Measurements from ENCODE around the gene PRX.

GRCh38 chr19:40460185-40460584 is 47.0 kb upstream of the PRX start:
- TF ChIP-seq, protein P1, sequence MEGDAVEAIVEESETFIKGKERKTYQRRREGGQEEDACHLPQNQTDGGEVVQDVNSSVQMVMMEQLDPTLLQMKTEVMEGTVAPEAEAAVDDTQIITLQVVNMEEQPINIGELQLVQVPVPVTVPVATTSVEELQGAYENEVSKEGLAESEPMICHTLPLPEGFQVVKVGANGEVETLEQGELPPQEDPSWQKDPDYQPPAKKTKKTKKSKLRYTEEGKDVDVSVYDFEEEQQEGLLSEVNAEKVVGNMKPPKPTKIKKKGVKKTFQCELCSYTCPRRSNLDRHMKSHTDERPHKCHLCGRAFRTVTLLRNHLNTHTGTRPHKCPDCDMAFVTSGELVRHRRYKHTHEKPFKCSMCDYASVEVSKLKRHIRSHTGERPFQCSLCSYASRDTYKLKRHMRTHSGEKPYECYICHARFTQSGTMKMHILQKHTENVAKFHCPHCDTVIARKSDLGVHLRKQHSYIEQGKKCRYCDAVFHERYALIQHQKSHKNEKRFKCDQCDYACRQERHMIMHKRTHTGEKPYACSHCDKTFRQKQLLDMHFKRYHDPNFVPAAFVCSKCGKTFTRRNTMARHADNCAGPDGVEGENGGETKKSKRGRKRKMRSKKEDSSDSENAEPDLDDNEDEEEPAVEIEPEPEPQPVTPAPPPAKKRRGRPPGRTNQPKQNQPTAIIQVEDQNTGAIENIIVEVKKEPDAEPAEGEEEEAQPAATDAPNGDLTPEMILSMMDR (optimal IDR thresholded peaks at IDR 0.05 in 1 of 3, IDR thresholded peaks at IDR 0.05 in 1 of 3, conservative IDR thresholded peaks at IDR 0.05 in 1 of 3; ENCODE audit: extremely low read depth in 1 of 3, insufficient read depth in 2 of 3, low read length in 3 of 3), result no peak
- TF ChIP-seq EZH2 (IDR thresholded peaks at IDR 0.05; ENCODE audit: low read length), result no peak

Data from keratinocyte (primary cell).